Fibroblast of skin of abdomen (primary cell): ENCODE measurements around the gene VWA5B1.

ENCODE experiments used
- DNase-seq: peaks from one replicate; pipeline ENCODE4 v3.0.0-alpha.2; 2013

The VWA5B1 gene

DNA sequence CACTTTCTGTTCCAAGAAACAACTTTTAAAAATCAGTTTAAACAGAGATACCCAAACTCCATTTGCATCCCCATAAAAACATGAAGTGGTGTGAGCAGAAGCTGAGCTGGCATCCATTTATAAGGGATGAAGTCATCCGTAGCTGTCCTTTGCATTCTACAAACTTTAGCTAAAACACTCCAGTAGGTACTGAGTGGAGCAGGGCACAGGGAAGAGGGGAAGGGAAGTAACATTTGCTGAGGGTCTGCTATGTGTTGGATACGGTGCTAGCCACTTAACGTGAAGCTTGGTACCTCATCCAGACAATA is 32.9 kb downstream of the VWA5B1 start:
- DNase-seq, result no peak

DNA sequence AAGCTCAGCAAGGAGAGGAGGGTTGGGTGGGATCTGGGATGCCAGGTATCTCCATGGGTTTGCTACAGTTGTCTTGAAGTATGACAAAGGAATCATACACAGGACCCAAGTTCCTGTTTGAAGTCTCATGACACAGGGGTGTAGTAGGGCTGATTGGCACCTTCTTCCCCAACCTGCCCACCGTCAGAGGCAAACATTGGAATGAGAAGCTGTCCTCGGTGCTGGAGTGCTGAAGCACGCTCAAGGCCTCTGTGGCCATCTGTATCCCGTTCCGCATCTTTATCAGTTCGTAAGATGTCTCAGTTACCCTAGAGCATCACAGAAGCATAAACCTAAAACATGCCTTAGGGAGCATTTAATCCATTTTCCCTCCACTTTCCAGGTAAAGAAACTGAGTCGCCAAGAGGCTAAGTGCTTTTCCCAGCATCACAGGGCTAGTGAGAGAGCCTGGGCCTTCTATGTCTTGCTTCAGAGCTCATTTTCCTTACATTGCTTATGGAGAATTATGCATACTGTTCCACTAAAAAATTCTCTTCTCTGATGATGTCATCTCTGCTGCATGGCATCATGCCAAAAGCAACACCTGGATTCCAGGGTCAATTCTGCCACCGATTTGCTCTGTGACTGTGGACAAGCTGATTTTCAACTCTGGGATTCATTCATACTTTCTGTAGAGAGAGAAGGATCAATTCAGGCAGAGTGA is 34.2 kb downstream of the VWA5B1 start:
- DNase-seq, result no peak

DNA sequence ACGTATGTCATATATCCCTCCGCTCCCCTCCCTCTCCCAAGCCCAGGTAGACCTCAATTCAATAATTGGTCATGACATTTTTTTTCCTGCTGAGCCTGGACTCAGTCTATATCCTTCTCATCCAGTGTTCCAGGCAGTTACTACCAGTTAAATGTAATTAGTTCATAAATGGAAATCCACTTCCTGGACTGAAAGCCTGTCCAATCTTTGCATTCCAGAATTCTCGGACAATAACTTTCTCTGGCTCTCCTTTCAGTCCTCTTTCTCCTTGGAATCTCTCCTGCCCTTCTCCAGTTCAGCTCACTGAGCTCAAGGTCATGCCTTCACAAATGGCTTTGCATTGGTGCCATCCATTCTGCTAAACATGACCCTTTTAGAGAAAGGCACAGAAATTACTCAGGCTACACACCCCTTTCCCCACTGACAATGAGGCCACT is 34.8 kb downstream of the VWA5B1 start:
- no peak for DNase-seq

DNA sequence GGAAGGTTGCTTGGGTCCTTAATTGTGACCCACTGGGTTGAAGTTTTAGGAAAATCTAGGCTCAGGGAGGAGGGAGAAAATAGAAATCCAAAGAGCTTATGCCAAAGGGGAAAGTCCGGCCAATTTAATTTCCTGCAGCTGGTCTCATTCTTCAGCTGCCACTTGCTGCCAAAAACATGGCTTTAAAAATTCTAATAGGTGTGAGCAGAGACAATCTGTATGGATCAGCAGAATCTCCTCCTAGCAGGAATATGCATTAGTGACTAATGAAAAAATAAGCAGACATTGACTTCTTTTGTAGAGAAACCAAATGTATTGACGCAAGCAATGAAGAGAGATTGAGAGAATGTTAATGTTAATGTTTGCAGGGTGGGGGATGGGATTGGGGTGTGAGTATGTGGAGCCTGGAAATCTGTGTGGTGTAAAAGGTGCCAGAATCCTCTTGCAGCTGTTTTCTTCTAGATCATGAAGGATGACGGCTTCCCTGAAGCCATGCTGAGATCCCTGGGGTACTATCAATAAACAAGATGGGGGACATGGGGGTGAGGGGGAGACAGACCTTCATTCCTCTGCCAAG is 35.3 kb downstream of the VWA5B1 start:
- no peak for DNase-seq

DNA sequence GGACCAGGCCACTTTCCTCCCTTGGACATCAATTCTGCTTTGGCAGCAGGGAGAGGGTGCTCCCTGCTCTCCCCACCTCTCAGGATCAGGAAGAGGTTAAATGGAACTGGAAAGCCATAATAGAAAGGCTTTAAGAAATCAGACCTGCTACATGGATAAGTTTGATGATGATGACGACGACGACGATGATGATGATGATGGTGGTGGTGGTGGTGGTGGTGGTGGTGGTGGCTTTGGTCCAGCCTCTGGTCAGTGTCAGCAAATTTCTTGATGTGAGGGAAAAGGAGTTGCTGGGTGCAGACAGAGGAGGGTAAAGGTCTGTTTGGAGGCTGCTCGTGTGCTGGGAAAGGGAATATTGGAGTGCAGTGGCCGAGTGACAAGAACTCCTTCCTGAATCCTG is 36.8 kb downstream of the VWA5B1 start:
- no peak for DNase-seq

DNA sequence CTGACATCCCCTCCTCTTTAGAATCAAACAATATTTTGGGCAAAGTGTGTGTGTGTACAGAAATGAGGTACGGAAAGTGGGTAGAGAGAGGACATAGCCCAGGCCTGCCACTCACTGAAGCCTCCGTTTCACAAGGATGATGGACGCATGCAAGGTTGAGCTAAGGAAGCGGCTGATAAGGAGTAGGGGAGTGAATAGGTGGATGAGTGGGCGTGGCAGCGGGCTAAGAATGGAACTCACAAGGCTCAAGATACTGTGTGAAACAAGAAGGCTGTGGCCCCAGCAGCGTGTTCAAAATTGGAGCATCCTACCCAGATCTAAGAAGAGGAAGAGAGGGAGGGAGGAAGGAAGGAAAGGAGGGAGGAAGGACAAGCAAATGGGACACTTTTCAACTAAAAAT is 37.5 kb downstream of the VWA5B1 start:
- no peak for DNase-seq

DNA sequence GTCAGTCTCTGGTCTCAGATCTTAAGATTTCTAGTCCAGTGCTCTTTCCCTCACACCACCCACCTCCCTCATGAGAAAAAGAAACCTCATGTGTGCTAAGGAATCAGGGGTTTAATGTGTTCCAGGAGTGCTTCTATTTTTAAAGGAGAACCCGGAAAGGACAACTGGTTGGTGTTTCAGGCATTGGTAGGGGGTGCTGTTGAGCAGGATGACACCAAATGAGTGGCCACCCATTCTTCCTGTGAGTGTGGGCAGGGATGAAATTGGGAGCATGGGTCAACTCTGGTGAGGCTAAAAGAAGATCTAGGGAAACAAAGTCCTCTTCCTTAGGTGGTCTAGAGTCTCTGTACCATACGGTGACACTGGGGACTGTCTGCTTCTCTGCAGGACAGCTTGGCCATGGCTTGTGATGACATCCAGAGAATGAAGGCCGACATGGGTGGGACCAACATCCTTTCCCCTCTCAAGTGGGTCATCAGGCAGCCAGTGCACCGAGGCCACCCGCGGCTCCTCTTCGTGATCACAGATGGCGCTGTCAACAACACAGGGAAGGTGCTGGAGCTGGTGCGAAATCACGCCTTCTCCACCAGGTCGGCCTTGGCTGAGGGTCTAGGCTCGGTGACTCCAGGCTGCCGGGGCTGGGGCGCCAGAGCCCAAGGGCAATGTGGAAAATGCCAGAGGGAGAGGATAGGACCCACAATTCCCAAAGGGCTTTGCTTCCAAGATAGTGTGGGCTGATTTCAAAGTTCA is 39.3 kb downstream of the VWA5B1 start:
- DNase-seq, result no peak

DNA sequence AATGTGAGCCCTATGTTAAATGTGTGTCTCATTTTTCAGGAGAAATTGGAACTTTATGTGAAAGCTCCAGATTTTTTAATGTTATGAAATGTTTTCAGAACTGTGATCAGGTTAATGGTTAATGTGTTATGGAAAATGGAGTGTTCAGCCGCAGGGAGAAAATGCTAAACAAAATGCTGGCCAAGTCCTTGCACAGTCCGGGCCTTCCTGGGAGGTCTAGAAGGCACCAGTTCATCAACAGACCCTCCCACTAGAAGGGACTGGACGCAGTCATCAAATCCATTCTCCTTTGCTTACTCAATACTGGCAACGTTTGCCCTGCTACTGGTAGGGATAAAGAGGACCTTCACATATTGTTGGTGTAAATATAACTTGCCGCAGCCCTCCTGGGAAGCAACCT is 43.4 kb downstream of the VWA5B1 start:
- no peak for DNase-seq

DNA sequence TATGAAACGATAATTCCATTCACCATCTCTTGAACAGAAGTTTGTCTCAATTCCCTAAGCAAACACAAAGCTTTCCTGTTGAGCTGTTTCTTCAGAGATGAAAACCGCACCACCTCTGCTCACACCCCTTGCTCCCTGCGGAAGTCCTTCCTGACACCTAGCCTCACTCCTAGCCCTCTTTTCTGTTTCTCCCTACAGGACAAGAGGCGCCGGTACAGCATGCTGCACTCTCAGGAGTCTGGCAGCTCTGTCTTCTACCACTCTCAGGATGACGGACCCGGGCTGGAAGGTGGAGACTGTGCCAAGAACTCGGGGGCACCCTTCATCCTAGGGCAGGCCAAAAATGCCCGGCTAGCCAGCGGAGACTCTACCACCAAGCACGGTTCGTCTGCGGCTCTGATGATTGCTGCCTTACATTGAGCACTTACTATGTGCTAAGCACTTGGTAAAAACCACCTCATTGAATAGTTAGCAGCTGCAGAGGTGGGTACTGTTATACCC is 45.5 kb downstream of the VWA5B1 start:
- DNase-seq, result no peak

DNA sequence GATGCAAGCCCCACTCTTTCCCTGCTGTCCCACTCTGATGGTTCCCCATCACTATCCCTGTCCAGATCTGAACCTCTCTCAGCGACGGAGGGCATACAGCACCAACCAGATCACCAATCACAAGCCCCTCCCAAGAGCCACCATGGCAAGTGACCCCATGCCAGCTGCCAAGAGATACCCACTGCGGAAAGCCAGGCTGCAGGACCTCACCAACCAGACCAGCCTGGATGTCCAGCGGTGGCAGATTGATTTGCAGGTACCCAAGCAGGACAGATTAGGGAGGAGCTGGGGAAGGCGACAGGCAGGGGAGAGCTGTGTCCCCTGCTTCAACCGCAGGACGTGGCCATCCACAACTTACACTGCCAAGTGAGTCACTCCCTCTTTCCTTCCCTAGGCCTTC is 46.9 kb downstream of the VWA5B1 start:
- no peak for DNase-seq

DNA sequence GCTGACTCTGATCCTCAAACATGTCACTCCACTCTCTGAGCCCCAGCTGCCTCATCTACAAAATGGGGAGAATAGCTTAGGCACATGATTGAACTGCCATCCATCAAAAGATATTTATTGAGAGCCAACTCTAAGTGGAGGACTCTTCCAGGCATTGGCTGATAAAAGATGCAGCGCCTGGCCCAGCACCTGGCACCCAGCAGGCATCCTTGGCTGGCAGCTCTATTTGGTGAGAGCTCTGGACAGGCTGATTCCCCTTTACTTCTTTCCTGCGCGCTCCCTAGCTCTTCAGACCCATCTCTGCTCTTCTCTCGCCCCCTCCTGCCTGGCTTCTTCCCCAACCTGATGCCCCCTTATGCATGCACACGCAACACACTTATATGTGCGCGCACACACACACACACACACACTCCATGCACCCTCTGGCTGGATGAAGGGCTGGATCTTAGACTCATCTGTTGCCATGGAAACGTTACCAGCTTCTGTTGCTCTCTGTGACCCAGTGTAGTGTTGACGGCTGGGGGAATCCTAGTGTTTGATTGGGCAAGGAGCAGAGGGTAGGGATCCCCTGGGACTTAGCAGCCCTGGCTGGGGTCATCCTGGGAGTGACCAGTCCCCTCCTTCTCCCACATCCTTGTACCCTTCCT is 49.3 kb downstream of the VWA5B1 start:
- no peak for DNase-seq

DNA sequence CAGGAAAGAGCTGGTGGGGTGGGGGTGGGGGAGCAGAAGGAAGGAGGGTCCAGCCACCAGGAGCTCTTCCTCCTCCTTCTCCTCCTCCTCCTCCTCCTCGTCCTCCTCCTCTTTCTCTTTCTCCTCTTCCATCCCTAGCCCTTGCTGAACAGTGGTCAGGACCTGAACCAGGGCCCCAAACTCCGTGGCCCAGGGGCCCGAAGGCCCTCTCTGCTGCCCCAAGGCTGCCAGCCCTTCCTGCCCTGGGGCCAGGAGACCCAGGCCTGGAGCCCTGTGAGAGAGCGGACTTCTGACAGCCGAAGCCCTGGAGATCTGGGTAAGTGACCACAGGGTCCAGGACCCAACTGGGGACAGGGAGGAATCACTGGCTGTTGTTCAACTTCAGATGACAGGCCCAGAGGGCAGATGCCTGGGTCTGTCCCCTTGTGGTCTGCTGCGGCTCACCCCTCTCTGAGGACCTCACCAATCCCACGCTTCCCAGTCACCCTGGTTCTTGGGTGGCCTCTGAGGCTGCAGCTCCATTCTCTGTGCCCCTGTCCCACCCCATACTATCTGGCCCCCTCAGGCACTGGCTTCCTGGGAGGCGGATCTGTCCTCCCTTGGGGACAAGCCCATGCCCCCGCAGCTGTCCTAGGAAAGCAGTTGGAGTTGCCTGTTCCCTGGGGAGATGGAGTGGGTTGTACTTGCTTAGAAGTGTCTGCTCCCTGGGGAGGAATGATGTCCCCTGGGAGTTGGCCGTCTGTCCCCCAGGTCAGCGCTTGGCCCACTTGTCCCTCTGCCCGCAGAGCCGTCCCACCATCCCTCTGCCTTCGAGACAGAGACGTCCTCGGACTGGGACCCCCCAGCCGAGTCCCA is 51.8 kb downstream of the VWA5B1 start:
- no peak for DNase-seq

DNA sequence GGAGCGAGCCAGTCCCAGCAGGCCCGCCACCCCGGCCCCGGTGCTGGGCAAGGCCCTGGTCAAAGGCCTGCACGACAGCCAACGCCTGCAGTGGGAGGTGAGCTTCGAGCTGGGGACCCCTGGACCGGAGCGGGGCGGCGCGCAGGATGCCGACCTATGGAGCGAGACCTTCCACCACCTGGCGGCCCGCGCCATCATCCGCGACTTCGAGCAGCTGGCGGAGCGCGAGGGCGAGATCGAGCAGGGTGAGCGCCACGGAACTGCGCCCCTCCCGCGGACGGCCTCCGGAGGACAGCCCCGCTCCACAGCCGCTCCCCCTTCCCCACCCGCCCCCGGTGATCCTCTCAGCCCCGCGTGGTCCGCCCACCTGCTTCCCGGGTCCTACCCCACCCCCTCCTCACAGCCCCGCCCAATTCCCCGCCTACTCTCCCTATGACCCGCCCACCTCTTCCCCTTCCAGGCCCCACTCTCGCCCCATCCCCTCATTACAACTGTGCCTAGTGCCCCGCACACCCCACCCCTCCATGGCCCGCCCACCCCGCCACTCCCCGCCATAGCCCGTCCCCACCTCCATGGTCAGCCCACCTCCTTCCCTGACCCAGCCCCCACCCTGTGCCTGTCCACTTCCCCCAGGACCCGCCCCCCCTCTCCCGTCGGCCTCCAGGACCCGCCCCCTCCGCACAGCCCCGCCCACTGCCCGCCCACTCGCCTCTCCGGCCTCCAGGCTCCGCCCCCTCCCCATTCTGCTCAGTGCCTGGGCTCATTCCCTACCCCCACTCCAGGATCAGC is 52.7 kb downstream of the VWA5B1 start:
- no peak for DNase-seq

DNA sequence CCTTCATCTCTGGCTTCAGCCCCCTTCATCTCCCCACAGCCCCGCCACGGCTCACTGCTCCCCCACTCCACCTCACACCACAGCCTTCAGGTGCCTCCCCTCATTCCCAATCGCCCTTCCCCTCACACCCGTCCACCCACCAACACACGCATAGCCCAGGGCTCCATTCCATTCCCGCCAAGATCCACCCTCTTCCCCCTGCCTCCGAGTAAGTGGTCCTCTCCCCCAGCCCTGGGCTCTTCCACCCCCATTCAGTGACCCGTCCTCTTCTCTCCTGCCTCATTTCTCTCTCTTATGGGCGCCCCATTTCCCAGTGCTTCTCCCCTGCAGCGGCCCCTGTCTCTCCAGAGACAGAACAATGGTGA is 53.2 kb downstream of the VWA5B1 start:
- DNase-seq, result no peak

DNA sequence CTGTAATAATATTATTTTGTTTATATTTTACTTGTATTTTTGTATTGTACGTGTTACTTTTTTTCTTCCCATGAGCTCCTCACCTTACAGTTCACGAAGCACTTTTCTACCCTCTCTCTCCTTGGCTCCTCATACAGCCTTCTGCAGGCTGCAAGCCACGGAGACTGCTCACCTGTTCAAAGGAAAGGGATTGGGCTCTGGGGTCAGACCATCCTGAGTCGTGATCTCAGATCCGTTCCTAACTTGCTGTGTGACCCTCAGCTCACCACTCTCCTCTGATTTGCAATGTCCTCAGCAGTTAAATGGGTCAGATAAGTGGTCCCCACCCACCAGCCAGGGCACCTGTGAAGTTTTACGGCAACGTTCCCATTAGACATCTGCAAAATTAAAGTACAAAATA is 54.1 kb downstream of the VWA5B1 start:
- no peak for DNase-seq

DNA sequence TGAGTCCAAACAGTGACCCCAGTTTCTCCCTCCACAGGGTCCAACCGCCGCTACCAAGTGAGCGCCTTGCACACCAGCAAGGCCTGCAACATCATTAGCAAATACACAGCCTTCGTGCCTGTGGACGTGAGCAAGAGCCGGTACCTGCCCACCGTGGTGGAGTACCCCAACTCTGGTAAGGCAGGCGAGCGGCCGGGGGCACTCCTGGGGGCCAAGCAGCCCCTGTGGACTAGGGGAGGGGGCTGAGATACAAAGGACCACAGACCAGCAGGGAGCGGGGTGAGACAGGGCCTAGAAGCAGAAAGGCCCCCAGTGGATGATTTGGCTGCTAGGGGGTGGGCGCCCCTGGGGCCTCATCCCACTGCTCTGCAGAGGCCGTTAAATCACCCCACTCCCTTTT is 54.7 kb downstream of the VWA5B1 start:
- DNase-seq, result no peak

DNA sequence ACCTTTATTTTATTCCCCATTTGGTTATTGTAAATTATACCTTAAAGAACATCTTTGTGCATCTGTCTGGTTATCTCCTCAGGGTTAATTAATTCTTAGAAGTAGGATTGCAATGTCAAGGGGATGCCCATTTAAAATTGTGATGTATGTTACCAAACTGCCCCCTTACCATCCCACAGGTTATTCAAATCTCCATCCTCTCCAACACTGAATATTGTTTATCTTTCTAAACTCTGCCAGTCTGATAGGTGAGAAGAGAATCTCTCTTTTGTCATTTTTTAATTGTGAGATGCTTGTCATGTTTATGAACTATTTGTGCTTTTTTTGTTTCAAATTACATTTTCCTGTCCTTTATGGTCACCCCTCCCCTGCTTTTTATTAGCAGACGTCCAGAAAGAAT is 55.8 kb downstream of the VWA5B1 start:
- DNase-seq, result no peak

DNA sequence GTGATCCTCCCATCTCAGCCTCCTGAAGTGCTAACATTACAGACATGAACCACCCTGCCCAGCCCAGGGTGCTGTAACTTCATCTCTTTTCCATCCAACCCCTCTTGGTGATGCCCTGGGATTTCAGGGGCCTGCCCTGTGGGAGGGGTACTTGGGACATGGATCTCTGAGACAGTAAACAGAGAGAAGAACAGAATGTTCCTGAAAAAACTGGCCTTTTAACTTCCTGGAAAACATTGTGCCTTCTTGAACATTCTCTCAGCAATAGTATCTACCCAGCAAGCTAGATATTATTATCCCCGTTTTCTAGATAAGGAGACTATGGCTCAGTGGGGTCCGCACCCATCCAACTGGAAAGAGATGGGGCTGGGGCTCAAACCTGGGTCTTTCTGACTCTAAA is 57.0 kb downstream of the VWA5B1 start:
- DNase-seq, result no peak

DNA sequence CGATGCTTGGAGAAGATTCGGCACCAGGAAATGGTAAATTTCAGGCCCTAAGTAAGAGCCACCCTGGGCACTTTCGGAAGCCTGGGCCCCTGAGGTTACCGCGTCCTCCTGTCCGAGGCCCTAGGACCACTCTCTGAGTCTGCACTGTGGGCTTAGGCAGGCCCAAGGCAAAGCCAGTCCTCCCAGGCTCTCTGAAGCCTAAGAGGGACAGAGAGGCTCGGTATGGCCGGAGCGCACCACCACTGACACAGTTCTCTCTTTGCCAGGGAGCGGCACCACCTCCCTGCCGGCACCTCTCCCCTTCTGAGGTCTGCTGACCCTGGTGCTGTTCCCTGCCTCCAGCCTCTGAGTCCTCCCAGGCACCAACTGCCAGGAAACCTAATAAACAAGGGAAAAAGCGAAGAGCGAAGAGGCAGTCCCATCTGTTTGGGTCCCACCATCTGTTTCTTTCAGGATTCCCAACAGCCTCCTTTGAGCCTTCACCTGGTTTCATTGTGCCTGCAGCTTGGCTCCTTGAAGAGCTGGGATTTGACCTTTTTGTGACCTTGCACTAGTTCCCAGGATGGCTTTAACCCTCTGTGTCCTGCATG is 57.7 kb downstream of the VWA5B1 start:
- no peak for DNase-seq

DNA sequence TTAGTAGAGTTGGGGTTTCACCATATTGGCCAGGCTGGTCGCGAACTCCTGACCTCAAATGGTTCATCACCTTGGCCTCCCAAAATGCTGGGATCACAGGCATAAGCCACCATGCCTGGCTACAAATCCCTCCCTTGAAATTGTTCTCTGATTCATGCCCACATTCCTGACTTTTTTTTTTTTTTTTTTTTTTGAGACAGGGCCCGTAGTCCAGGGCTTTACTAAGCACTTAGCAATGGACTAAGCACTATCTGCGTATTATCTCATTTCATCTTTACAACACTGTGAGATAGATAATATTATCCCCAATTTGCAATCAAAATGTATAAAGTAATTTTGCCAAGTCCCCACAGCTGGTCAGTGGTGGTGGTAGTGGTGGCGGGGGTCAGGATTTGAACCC is 58.9 kb downstream of the VWA5B1 start:
- no peak for DNase-seq

DNA sequence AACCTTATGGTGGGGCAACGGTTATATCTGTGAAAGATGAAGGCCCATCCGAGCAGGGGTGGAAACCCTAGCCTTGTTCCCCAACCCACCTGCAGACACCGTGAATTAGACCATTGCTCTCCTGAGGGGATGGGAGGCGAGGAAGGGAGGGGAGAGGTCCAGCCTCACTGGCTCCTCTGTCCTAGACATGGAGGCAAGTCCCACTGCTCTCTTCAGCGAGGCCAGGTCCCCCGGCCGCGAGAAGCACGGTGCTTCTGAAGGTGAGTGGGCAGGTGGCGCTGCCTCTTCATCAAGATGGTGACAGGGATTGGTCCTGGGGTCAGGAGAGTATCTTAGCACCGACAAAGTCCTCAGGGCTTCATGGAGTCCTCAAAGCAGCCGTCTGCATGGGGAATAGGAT is 59.3 kb downstream of the VWA5B1 start:
- DNase-seq, result no peak
